HEK293T (cell line): ENCODE data around the gene CD40.

Source experiments
- ARNT ChIP-seq: fragments of 450-650 bp; IDR thresholded peaks from 2 replicates; pipeline ENCODE4 v1.6.1; 2017; ENCODE audit warnings: mild to moderate bottlenecking
- BHLHE40 ChIP-seq: fragments of 450-650 bp; IDR thresholded peaks from 2 replicates; pipeline ENCODE4 v1.6.1; 2016; ENCODE audit warnings: mild to moderate bottlenecking, moderate library complexity, borderline replicate concordance
- CTBP1 ChIP-seq: fragments of 450-650 bp; IDR thresholded peaks from 2 replicates; pipeline ENCODE4 v1.6.1; 2016; ENCODE audit warnings: borderline replicate concordance
- FOXA1 ChIP-seq: fragments of 450-650 bp; IDR thresholded peaks from 2 replicates; pipeline ENCODE4 v1.6.1; 2016; ENCODE audit warnings: mild to moderate bottlenecking
- FOXK2 ChIP-seq: fragments of 450-650 bp; IDR thresholded peaks from 2 replicates; pipeline ENCODE4 v1.6.1; 2016; ENCODE audit warnings: mild to moderate bottlenecking
- FOXM1 ChIP-seq: fragments of 450-650 bp; IDR thresholded peaks from 2 replicates; pipeline ENCODE4 v1.6.1; 2017; ENCODE audit warnings: mild to moderate bottlenecking, borderline replicate concordance
- SP1 ChIP-seq: fragments of 450-650 bp; IDR thresholded peaks from 2 replicates; pipeline ENCODE4 v1.6.1; 2017
- SUZ12 ChIP-seq: fragments of 450-650 bp; IDR thresholded peaks from 2 replicates; pipeline ENCODE4 v1.6.1; 2016; ENCODE audit warnings: mild to moderate bottlenecking
- TARDBP ChIP-seq: fragments of 450-650 bp; IDR thresholded peaks from 2 replicates; pipeline ENCODE4 v1.6.1; 2016
- ZNF384 ChIP-seq: fragments of 450-650 bp; IDR thresholded peaks from 2 replicates; pipeline ENCODE4 v1.6.1; 2016
- TF ChIP-seq, protein P1 (sequence below): fragments of 450-650 bp; IDR thresholded peaks from 2 replicates; pipeline ENCODE4 v1.6.1; 2016

DNA sequence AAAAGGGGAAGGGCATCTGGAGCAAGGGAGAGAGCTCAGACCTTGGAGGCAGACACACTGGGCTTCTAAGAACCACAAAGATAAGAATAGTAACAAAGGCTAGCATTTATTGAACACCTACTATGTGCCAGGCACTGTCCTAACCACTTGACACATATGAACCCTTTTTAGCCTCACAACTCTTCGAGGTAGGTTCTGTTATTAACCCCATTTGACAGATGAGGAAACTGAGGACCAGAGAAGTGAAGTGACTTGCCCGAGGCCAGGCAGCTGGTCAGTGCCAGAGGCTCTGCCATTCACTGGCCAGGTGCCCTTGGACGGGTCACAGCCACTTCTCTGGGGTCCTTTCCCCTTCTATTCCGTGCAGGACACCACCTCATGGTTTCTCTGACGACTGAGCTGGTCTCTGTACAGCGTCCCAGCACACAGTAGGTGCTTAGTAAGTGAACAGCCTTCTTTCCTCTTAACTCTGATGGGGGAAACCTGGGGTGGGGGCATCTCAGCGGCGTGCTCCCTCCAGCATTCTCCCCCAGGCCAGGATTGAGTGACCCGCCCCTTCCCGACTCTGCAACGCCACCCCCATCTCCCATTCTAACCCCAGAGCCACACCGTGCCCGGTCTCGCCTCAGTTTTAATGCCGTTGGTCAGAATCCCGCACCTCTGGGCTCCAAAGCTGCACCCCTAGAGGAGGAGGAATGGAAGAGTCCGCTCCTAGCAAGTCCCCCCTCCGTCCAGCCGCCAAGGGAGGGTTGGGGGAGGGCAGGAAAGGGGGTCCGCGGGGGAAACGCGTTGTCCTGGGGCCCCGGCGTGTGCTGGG, 55.7 kb downstream of the CD40 start:
- TF ChIP-seq FOXA1 (no peak), TARDBP (no peak), FOXK2 (no peak), SP1 (no peak), SUZ12 (no peak), FOXM1 (no peak), CTBP1 (no peak), ZNF384 (no peak), ARNT (no peak), BHLHE40 (no peak)
- TF ChIP-seq, protein P1, sequence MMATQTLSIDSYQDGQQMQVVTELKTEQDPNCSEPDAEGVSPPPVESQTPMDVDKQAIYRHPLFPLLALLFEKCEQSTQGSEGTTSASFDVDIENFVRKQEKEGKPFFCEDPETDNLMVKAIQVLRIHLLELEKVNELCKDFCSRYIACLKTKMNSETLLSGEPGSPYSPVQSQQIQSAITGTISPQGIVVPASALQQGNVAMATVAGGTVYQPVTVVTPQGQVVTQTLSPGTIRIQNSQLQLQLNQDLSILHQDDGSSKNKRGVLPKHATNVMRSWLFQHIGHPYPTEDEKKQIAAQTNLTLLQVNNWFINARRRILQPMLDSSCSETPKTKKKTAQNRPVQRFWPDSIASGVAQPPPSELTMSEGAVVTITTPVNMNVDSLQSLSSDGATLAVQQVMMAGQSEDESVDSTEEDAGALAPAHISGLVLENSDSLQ: no peak
